Subcutaneous adipose tissue (tissue), 4 donors: ENCODE measurements around the gene DIP2C. TPM values are rescaled to one million over a fixed set of nuclear protein-coding genes. Genes with fewer than 3 reads are reported as not detected.

ENCODE experiments used
- total RNA-seq, 4 donors: library from RNA; depleted of rRNA; stranded (reverse); fragments of >200 nt; gene quantifications; one replicate each; pipeline ENCODE4 v1.1.0, GENCODE V29; 2016
- TF ChIP-seq, protein P1 (sequence below): fragments of 450-650 bp; IDR thresholded peaks from one replicate; pipeline ENCODE4 v1.5.1; 2016; ENCODE audit warnings: low read depth, mild to moderate bottlenecking, control low read depth, antibody characterized with exemption, moderate library complexity

The DIP2C gene
- total RNA-seq, 4 donors from 2014 or later: 32.1 to 64.0 (median 40.5) TPM

DNA sequence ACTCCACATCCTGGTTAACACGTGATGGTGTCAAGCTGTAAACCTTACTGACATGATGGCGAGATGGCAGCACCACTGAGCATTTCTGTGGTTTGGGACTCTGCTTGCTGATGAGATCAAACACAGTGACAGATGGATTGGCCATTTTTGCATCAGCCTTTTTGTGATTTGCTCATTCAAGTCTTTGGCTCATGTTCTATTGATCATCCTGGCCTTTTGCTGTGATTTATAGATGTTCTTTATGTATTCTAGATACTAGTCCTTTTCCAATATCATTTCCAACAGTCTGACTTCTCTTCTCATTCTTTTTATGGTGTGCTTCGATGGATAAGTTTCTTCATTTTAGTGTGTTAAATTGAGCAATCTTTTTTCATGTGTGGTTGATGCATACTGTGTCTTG is 24.7 kb upstream of the DIP2C start:
- TF ChIP-seq, protein P1, sequence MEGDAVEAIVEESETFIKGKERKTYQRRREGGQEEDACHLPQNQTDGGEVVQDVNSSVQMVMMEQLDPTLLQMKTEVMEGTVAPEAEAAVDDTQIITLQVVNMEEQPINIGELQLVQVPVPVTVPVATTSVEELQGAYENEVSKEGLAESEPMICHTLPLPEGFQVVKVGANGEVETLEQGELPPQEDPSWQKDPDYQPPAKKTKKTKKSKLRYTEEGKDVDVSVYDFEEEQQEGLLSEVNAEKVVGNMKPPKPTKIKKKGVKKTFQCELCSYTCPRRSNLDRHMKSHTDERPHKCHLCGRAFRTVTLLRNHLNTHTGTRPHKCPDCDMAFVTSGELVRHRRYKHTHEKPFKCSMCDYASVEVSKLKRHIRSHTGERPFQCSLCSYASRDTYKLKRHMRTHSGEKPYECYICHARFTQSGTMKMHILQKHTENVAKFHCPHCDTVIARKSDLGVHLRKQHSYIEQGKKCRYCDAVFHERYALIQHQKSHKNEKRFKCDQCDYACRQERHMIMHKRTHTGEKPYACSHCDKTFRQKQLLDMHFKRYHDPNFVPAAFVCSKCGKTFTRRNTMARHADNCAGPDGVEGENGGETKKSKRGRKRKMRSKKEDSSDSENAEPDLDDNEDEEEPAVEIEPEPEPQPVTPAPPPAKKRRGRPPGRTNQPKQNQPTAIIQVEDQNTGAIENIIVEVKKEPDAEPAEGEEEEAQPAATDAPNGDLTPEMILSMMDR: no peak

DNA sequence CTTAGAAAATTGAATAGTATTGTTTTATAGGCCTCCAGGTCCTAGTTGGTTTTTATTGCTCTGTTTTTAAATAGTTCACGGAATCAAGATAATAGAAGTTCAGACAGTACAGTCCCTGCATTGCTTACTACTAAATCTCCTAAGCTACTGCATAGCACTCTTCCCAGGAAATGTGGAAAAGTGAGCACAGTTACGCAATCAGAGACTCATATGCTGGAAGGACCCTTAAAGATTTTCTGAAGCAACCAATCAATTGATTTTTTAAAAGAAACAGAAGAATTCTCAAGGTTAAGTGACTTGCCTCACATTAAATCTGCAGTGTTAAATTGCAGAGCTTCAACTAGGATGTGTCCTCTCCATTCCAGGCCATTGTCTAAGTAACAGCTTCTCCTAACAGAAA is 23.1 kb upstream of the DIP2C start:
- TF ChIP-seq, protein P1: no peak

DNA sequence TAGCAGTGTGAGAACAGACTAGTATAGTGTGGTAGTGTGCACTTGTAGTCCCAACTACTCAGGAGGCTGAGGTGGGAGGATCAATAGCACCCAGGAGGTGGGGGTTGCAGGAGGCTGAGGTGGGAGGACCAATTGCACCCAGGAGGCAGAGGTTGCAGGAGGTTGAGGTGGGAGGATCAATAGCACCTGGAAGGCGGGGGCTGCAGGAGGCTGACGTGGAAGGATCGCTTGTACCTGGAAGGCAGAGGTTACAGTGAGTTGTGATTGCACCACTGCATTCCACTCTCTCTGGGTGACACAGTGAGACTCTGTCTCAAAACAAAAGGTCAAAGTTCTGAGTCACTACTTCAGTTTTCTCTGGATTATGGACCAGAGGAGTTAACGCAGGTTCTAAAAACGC is 22.6 kb upstream of the DIP2C start:
- TF ChIP-seq, protein P1: no peak

DNA sequence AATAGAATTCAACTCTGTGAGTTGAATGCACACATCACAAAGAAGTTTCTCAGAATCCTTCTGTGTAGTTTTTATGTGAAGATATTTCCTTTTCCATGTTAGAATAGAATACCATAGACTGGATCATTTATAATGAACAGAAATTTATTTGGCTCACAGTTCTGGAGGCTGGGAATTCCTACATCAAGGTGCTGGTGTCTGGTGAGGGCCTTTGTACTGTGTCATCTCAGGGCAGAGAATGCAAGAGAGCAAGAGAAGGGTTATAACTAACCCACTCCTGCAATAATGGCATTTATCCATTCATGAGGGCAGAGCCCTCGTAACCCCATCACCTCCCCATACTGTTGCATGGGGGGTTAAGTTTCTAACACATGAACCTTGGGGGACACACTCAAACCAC is 18.4 kb upstream of the DIP2C start:
- TF ChIP-seq, protein P1: no peak

DNA sequence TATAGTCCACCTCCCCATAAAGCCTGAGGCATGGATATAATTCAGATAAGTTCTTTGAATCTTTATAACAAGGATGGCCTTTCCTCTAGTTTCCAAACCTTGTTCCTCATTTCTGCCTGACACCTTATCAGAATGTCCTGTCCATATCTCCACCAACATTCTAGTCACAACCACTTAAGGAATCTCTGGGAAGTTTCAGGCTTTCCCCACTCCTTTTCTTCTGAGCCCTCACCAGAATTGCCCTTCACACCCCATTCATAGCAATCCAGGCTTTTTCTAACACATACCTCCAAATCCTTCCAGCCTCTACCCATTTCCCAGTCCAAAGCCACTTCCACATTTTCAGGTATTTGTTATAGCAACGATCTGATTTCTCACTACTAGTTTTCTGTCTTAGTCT is 18.0 kb upstream of the DIP2C start:
- TF ChIP-seq, protein P1: no peak

DNA sequence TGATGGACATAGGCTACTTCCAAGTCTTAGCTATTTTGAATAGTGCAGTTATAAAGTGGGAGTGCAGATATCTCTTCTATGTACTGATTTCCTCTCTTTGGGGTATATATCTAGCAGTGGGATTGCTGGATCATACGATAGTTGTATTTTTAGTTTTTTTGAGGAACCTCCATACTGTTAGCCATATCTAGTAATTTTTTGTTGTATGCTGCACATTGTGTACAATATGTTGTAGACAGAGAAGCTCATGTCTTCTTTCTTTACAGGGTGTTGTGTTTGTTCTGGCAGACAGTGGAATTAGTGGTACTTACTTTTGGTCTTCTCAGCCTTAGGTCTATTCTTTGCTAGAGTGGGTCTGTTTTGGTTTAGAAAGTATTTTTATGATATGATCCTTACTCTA is 13.7 kb upstream of the DIP2C start:
- TF ChIP-seq, protein P1: no peak

DNA sequence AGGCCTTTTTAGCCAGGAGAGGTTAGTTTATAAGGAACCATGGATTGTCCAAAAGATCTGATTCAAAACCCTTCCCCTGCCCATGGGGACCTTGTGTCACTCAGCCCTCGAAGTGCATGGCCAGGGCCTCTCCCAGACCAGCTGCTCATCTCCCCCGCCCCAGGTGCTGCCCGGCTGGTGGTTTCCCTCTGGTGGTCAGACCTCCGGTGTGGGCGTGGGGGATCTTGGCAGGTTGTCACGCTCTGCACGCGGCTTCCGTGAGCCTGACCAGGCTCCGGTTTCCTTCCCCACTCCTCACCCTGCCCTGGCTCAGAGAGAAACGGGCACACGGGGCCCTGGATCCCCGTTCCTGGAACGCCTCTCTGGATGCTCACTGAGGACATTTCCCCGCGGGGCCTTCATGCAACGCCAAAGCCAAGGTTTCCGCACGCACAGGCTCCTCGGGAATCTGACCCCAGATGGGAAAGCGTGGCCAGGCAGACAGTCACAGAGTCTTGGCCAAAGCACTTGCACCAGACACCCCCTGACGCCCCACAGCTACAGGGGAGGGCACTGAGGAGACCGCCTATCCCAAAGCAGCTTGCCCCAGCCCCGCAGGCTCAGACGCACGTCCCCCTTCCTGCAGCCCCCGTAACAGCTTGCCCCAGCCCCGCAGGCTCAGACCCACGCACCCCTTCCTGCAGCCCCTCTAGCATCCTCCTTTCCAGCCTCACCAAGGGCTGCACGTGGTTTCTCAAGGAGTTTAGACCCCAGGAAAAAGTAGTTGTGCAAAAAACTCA is 7.8 kb upstream of the DIP2C start:
- TF ChIP-seq, protein P1: no peak
